Suprapubic skin (tissue), 4 donors: ENCODE data around the gene LRCH1. TPM values are rescaled to one million over a fixed set of nuclear protein-coding genes. Genes with fewer than 3 reads are reported as not detected.
A peak's percentile ranks its signal among the peaks of the same experiment; 100 is the strongest.

Experiments
- DNase-seq, 2 donors: peaks; one replicate each; pipeline ENCODE4 v3.0.0-alpha.2; 2019; ENCODE audit warnings: low spot score in 2 of 2
- H3K27ac ChIP-seq: fragments of 200-600 bp; sonication (generic); one replicate; pipeline ENCODE4 v1.5.1; 2019
- H3K27me3 ChIP-seq: fragments of 200-600 bp; sonication (generic); one replicate; pipeline ENCODE4 v1.5.1; 2019
- H3K36me3 ChIP-seq: fragments of 200-600 bp; sonication (generic); one replicate; pipeline ENCODE4 v1.5.1; 2019
- H3K4me1 ChIP-seq: fragments of 200-600 bp; sonication (generic); one replicate; pipeline ENCODE4 v1.5.1; 2019
- H3K4me3 ChIP-seq: fragments of 200-600 bp; sonication (generic); one replicate; pipeline ENCODE4 v1.5.1; 2019; ENCODE audit warnings: mild to moderate bottlenecking
- H3K9me3 ChIP-seq: fragments of 200-600 bp; sonication (generic); one replicate; pipeline ENCODE4 v1.5.1; 2019
- CTCF ChIP-seq, 2 donors: fragments of 200-600 bp in 1 of 2; fragments of 450-650 bp in 1 of 2; sonication (generic) in 1 of 2; IDR thresholded peaks; one replicate each; pipeline ENCODE4 v1.5.1; 2016 to 2019; ENCODE audit warnings: antibody characterized with exemption in 2 of 2, mild to moderate bottlenecking in 1 of 2, moderate library complexity in 1 of 2
- EP300 ChIP-seq: sonication (generic); formaldehyde crosslinking; IDR thresholded peaks from one replicate; pipeline ENCODE4 v1.6.1; 2017; ENCODE audit warnings: antibody characterized with exemption
- POLR2A ChIP-seq, 2 donors: fragments of 450-650 bp; IDR thresholded peaks; one replicate each; pipeline ENCODE4 v1.6.1; 2017; ENCODE audit warnings: antibody characterized with exemption in 2 of 2, mild to moderate bottlenecking in 2 of 2, moderate library complexity in 2 of 2
- POLR2AphosphoS5 ChIP-seq, 3 donors: sonication (generic); formaldehyde crosslinking; IDR thresholded peaks; one replicate each; pipeline ENCODE4 v1.6.1; 2017; ENCODE audit warnings: antibody characterized with exemption in 3 of 3
- WGBS: methylation state at CpG from one replicate; pipeline ENCODE4 v1.1.5; 2018; 5-methylcytosine and 5-hydroxymethylcytosine counted together
- total RNA-seq, 4 donors: library from RNA; depleted of rRNA; stranded (reverse); fragments of >200 nt; gene quantifications; one replicate each; pipeline ENCODE4 v1.1.0, GENCODE V29; 2016

The LRCH1 gene
- total RNA-seq, 4 donors from 2014 or later, result 29.1 to 44.7 (median 34.9) TPM

- 90% methylated on average over 8 of the region's 8 CpGs for WGBS
- H3K9me3 ChIP-seq, result no peaks in the 10 kb centered on the region
- peaks cover 11% of the 10 kb centered on the region for H3K4me1 ChIP-seq
- no peaks in the 10 kb centered on the region for H3K27me3 ChIP-seq
- TF ChIP-seq POLR2A (IDR thresholded peaks at IDR 0.05), result no peak
- no peaks in the 10 kb centered on the region for H3K36me3 ChIP-seq
- DNase-seq, result no peak
- H3K4me3 ChIP-seq, result no peak overlapping the region
- no peak overlapping the region for H3K27ac ChIP-seq
These were observed 60.6 kb downstream of the LRCH1 start for GRCh38 chr13:46613409-46614049.

- DNase-seq, result no peak
- no peak for TF ChIP-seq EP300
- TF ChIP-seq CTCF (IDR thresholded peaks at IDR 0.05), result no peak
- no peak for TF ChIP-seq POLR2A (IDR thresholded peaks at IDR 0.05)
- no peak for TF ChIP-seq POLR2AphosphoS5 (IDR thresholded peaks at IDR 0.05)
- no peak overlapping the region for H3K27ac ChIP-seq
- no peak overlapping the region for H3K4me3 ChIP-seq
- H3K9me3 ChIP-seq, result no peaks in the 10 kb centered on the region
- H3K4me1 ChIP-seq, result peaks cover 12% of the 10 kb centered on the region
- H3K27me3 ChIP-seq, result no peaks in the 10 kb centered on the region
- 73% methylated on average over 7 of the region's 7 CpGs for WGBS
- no peaks in the 10 kb centered on the region for H3K36me3 ChIP-seq
These were observed 61.6 kb downstream of the LRCH1 start for GRCh38 chr13:46614582-46614981.

GRCh38 chr13:46615888-46616531 lies 63.0 kb downstream of the LRCH1 start:
- peak overlapping the region; percentile 32 for H3K4me3 ChIP-seq
- peaks cover 22% of the 10 kb centered on the region for H3K4me1 ChIP-seq

GRCh38 chr13:46617229-46617721 lies 64.3 kb downstream of the LRCH1 start:
- Histone ChIP-seq H3K27me3 (no peaks in the 10 kb centered on the region), H3K4me3 (no peak overlapping the region), H3K27ac (peak overlapping the region; percentile 56), H3K4me1 (peaks cover 33% of the 10 kb centered on the region), H3K36me3 (no peaks in the 10 kb centered on the region), H3K9me3 (no peaks in the 10 kb centered on the region)
- no peak for DNase-seq
- TF ChIP-seq POLR2A (IDR thresholded peaks at IDR 0.05), result no peak
- no peak for TF ChIP-seq EP300
- no peak for TF ChIP-seq CTCF (IDR thresholded peaks at IDR 0.05)
- 69% methylated on average over 8 of the region's 8 CpGs for WGBS

More at GRCh38 chr13:46615888-46616531, 63.0 kb downstream of the LRCH1 start:
- WGBS, result 43% methylated on average over 8 of the region's 8 CpGs
- no peaks in the 10 kb centered on the region for H3K36me3 ChIP-seq
- no peaks in the 10 kb centered on the region for H3K9me3 ChIP-seq
- TF ChIP-seq POLR2AphosphoS5 (IDR thresholded peaks at IDR 0.05), result no peak
- no peak for TF ChIP-seq CTCF (IDR thresholded peaks at IDR 0.05)
- DNase-seq, result no peak
- H3K27ac ChIP-seq, result peak overlapping the region; percentile 66
- H3K27me3 ChIP-seq, result no peaks in the 10 kb centered on the region

GRCh38 chr13:46617885-46618284 lies 64.9 kb downstream of the LRCH1 start:
- peak overlapping the region; percentile 56 for H3K27ac ChIP-seq
- H3K36me3 ChIP-seq, result no peaks in the 10 kb centered on the region
- TF ChIP-seq POLR2A (IDR thresholded peaks at IDR 0.05) (no peak), CTCF (IDR thresholded peaks at IDR 0.05) (no peak), POLR2AphosphoS5 (IDR thresholded peaks at IDR 0.05) (no peak), EP300 (no peak)
- H3K27me3 ChIP-seq, result no peaks in the 10 kb centered on the region
- no peak overlapping the region for H3K4me3 ChIP-seq
- WGBS, result 93% methylated on average over 5 of the region's 5 CpGs
- DNase-seq, result no peak
- H3K9me3 ChIP-seq, result no peaks in the 10 kb centered on the region
- H3K4me1 ChIP-seq, result peaks cover 38% of the 10 kb centered on the region
